A204.1 (cell line): ENCODE results near the gene ANGEL1.

Source experiments
- FAIRE-seq: peaks from 2 replicates; lab custom pipeline; 2012; peaks lifted over from hg19 to GRCh38; lab: Jason Lieb, UNC

ANGEL1 gene

DNA sequence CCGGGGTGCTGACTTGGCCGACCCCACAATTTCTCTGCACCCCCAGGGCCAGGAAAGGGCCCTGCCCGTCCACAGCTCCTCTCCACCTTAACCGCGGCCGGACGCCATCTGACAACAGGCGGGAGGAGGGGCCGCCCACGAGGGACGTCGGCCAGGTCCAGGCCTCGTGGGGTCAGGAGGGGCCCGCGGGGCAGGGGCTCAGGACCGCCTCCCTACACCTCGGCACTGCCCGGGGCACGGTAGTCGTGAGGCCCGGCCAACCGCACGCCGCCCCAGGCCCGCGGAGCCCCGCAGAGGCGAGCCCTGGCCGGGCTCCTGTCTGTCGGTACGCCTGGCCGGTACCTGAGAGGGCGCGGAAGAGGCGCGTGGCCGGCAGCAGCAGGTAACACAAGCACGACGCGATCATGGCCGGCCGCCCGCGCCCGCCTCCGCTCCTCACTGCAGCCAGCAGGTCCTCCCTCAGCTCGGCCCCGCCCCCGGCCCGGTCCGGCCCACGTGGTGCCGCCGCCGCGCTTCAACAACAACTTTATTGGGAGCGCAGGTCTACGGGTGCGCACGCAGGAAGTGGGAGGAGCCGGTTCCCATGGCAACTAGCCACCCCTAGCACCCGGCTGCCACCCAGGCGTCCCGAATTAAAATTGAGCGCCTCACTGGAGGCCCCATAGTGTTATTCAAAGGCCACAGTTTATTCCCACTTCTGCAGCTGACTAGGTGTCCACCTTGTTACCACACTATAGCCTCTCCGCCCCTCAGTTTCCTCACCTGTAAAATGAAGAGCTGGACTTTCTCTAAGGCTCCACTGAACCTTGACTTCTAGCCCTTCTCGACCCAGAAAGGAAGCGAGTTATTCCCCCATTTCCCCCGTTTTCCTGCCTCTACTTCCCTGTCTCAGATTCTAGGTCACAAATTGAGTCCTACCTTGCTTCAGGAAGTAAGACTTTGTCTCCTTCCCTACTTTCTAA is at the start of gene ANGEL1:
ANGEL1 (minus strand) TSS at position 461 of the 962 bp plus-strand sequence; CDS start at position 406, 55 bp downstream.
- FAIRE-seq: no peak

DNA sequence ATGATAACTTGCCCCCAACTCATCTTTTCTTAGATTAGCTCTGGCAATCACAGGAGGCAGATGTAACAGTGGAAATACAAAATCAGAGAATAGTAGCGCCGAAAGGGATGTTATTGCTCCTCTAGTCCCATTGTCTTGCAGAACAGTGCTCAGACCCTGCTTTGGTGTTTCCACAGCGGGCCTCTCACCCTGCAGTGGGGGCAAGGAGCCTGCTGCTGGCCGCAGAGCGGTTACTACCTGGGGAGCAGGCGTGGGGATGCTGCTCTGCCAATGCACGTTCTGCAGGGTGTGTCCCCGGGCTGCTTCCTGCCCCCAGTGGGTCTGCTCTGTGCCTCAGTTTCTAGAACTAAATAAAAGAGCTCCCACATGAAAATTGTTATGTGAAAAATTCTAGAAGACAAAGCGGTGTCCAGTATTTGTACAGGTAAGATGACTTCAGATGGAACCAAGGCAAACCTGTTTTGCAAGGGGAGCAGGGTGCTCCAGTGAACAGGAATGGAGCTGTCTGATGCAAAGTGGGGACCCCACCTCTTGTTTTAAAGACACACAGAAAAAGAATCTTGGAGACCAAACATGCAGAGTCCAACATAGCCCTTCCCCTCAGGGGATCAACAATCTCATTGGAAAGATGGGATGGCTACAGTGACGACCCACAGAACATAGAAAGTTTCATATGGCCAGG is 49.0 kb upstream of the ANGEL1 start:
- no peak for FAIRE-seq

GRCh38 chr14:76856769-76857168 is 44.1 kb upstream of the ANGEL1 start:
- FAIRE-seq: no peak

GRCh38 chr14:76855066-76855465 is 42.4 kb upstream of the ANGEL1 start:
- no peak for FAIRE-seq

DNA sequence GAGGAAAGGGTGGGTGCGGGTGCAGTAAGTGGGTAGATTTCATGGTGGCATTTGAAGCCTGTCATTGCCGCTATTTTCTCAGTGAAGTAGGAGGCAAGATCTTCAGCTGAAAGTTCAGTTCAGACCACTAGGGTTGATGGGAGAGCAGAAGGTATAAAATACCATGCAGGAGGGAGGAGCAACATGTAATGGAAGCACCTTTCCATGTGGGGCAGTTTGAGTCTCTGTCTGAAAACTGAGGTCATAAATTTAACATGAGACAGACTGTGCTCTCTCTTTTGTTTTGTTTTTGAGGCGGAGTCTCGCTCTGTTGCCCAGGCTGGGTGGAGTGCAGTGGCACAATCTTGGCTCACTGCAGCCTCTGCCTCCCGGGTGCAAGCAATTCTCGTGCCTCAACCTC is 36.2 kb upstream of the ANGEL1 start:
- no peak for FAIRE-seq

- FAIRE-seq: no peak
These were observed 33.8 kb upstream of the ANGEL1 start for GRCh38 chr14:76846331-76847047.

- no peak for FAIRE-seq
These were observed 31.5 kb upstream of the ANGEL1 start for GRCh38 chr14:76844223-76844622.

GRCh38 chr14:76842414-76842813 is 29.7 kb upstream of the ANGEL1 start:
- no peak for FAIRE-seq

- FAIRE-seq: no peak
These were observed 24.8 kb upstream of the ANGEL1 start for GRCh38 chr14:76837524-76837923.

DNA sequence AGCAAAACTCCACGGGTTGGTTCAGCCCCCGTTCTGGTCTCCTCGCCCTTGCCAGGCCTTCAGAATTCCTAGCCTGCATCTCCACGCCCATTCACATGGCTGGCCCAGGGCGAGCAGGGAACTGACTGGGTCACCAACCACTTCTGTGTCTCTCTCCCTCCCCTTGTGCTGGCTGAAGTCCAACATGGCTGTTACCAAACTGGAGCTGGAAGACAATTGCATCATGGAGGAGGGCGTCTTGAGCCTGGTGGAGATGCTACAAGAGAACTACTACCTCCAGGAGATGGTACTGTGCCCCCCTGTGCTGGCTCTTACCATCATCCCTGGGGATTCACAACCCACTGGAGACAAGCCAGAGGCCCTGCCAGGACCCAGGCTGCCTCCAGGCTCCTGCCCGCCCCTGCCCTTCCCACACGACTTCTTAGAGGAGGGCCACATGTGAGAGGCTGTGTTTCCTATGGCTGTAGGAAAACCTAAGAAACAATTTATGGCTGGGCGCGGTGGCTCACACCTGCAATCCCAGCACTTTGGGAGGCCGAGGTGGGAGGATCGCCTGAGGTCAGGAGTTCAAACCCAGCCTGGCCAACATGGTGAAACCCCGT is 23.4 kb upstream of the ANGEL1 start:
- FAIRE-seq: no peak

GRCh38 chr14:76834241-76834661 is 21.6 kb upstream of the ANGEL1 start:
- FAIRE-seq: no peak

- no peak for FAIRE-seq
These were observed 20.3 kb upstream of the ANGEL1 start for GRCh38 chr14:76833011-76833410.

- no peak for FAIRE-seq
These were observed 19.9 kb upstream of the ANGEL1 start for GRCh38 chr14:76832503-76832988.

GRCh38 chr14:76830556-76830955 is 17.9 kb upstream of the ANGEL1 start:
- no peak for FAIRE-seq

DNA sequence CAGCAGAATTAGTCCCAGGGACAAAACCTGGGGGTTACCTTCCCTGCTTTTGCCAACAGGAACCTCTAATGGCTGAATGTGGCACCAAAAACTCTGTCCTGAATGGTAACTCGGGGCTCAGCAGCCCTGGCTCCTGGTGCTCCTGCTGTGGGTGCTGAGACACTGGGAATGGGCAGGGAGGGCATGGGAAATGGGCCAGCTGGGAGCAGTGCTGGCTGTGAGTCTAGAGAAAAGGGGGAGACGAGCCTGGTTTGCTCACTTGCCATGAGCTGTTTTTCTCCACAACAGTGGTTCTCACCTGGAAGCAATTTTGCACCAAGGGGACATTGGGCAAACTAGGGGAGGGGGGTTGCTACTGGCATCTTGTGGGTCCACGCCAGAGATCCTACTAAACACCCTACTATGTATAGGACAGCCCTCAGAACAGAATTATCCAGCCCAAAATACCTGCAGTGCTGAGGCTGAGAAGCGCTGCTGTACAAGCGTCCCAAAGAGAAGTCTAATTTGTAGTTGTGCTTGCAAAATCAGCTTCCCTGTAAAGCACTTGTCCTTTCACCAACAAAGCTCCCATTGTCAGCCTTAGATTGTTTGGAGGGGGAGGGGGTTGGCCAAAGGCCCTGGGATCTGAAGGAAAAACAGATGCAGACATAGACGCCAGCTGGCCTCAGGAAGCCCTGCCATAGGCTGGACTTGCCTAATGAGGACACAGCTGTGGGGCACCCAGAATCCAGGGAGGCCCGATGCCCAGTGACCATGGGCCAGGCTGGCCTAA is 17.2 kb upstream of the ANGEL1 start:
- no peak for FAIRE-seq

DNA sequence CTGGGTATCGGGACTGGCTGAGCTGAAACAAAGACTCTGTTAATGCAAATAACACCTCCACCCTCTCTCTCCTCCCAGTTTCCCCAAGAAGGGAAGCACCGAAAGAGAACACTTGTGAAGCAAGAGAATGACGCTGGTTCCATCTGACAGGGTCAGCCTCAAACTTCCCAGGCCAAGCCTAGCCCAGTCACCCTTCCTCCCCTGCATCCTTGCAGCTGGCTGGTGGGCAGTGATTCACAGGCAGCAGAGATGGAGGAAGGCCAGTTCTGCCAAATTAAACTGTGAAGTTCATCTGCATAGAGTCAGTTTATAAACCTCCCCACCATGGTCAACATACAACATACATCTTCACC is 16.3 kb upstream of the ANGEL1 start:
- no peak for FAIRE-seq

DNA sequence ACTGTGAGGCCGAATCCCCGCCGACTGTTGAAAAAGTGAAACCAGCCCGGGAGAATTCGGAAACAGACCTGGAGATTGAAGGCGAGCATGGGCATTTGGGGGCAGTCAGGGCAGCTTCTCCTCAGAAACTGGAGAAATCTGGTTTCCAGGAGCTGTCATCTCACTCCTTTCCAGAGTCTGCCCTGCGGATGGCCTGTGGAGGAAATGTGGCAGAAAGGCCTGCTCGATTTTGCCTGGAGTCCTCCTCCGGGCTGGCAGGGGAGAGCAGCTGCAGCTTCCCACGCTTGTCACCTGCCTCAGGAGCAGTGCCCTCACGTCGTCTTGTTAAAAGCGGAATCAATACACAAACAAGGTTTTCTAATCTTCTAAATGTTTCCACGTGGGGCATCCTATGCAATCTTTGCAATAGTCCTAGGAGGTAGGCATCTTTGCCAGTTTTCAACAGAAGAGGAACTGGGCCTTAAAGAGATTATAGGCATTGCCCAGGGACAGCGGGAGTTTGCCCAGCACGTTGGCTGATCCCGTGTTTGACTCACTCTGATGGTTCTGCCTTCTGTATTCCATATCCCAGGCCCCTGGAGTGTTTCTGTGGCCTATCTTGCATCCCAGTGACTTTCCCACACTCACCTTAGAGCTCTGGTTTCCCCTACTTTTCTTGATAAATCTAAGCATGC is 15.8 kb upstream of the ANGEL1 start:
- no peak for FAIRE-seq

DNA sequence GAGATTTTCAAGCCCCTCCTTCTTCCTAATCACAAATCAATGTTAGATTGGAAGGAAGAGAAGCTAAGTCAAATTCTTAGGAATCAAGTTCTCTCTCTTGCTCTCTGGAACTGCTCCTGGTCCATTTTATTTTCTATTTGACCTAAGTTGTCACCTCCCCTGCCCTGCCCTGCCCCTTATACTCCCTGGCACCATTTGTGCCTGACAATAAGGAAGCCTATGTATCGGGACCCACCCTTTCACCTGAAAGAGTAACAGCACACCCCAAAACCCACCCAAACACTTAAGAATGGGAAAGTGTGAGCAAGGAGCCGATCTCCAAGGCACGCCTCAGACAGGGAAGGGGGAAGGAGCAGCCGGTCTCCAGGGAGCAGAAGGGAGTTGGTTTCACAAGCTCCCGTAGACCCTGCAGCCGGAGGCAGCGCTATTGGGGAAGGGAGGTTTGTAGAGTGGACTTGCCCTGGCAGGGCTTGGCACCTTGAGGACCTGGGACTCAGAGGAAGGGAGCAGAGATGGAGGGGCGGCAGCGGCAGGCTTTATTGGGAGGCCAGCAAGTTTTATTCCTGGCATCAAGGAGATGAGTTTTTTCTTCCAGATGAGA is 15.1 kb upstream of the ANGEL1 start:
- no peak for FAIRE-seq

DNA sequence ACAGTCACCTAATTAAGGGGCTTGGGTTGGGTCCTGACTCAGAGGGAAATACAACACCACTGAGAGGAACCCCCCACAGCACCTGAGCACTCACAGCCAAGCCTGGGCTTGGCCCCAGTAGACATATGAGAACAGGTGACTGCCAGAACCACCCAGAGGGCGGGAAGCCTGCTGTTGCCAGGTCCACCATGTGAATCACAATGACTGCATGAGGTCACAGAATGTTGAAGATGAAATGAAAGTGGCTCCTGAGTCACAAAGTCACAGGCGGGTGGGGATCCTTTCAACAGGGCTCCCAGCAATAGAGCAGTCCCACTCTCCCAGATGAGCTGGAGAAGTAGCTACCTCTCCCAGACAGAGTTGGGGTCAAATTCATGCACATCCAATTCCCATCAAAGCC is 13.4 kb upstream of the ANGEL1 start, which contains the start of gene LRRC74A:
LRRC74A (plus strand) TSS at position 287 of the 400 bp plus-strand sequence. CDS start 290 bp downstream, outside the sequence.
- FAIRE-seq: no peak

GRCh38 chr14:76820700-76821099 is 8.0 kb upstream of the ANGEL1 start:
- FAIRE-seq: no peak
